Measurements from ENCODE around the gene TRMT11.

DNA sequence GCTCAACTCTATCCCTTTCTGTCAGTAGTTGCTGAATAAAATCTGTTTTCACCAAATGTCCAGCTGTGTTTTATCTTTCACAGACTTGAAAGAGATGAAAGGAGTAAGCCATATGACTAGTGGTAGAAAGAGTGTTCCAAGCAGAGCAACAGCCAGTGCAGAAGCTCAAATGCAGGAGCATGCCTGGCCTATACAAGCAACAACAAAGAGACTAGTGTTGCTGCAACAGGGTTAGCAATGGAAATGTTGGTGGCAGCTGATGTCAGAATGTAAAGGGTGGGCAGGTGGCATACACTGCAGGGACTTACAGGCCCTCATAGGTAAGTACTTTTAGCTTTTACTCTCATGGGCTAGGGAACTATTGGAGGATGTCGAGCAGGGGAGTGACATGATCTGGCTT, 35.0 kb upstream of the TRMT11 start:
- TF ChIP-seq, protein P1, sequence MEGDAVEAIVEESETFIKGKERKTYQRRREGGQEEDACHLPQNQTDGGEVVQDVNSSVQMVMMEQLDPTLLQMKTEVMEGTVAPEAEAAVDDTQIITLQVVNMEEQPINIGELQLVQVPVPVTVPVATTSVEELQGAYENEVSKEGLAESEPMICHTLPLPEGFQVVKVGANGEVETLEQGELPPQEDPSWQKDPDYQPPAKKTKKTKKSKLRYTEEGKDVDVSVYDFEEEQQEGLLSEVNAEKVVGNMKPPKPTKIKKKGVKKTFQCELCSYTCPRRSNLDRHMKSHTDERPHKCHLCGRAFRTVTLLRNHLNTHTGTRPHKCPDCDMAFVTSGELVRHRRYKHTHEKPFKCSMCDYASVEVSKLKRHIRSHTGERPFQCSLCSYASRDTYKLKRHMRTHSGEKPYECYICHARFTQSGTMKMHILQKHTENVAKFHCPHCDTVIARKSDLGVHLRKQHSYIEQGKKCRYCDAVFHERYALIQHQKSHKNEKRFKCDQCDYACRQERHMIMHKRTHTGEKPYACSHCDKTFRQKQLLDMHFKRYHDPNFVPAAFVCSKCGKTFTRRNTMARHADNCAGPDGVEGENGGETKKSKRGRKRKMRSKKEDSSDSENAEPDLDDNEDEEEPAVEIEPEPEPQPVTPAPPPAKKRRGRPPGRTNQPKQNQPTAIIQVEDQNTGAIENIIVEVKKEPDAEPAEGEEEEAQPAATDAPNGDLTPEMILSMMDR (IDR thresholded peaks at IDR 0.05) = no peak
- TF ChIP-seq EP300 (IDR thresholded peaks at IDR 0.05) = no peak
- no peak for TF ChIP-seq POLR2A (IDR thresholded peaks at IDR 0.05; ENCODE audit: low read depth)
- no peak for TF ChIP-seq POLR2AphosphoS5 (IDR thresholded peaks at IDR 0.05)

Data from esophagus muscularis mucosa (tissue), 4 donors.